IPS-20b (cell line): ENCODE measurements around the gene TEAD1.

Experiments
- H3K27ac ChIP-seq: one replicate; pipeline ENCODE4 v1.5.1; 2013; ENCODE audit warnings: low read length
- H3K27me3 ChIP-seq: 2 replicates; pipeline ENCODE4 v1.6.1; 2013; ENCODE audit warnings: mild to moderate bottlenecking, low read length, inconsistent platforms; ENCODE audit not compliant: insufficient read depth
- H3K36me3 ChIP-seq: 2 replicates; pipeline ENCODE4 v1.6.1; 2013; ENCODE audit warnings: low read depth, mild to moderate bottlenecking, inconsistent platforms, low read length, moderate library complexity; ENCODE audit not compliant: insufficient read depth
- H3K4me1 ChIP-seq: 2 replicates; pipeline ENCODE4 v1.6.1; 2013; ENCODE audit warnings: mild to moderate bottlenecking, control low read depth, inconsistent platforms, low read length, moderate library complexity; ENCODE audit not compliant: insufficient read depth
- H3K4me3 ChIP-seq: 2 replicates; pipeline ENCODE4 v1.5.1; 2013; ENCODE audit warnings: mild to moderate bottlenecking, low read length, inconsistent platforms
- H3K9ac ChIP-seq: 2 replicates; pipeline ENCODE4 v1.6.1; 2013; ENCODE audit warnings: low read depth, mild to moderate bottlenecking, inconsistent platforms, low read length, moderate library complexity
- H3K9me3 ChIP-seq: 2 replicates; pipeline ENCODE4 v1.6.1; 2013; ENCODE audit warnings: mild to moderate bottlenecking, low read depth, low read length, inconsistent platforms; ENCODE audit not compliant: insufficient read depth

Gene TEAD1

DNA sequence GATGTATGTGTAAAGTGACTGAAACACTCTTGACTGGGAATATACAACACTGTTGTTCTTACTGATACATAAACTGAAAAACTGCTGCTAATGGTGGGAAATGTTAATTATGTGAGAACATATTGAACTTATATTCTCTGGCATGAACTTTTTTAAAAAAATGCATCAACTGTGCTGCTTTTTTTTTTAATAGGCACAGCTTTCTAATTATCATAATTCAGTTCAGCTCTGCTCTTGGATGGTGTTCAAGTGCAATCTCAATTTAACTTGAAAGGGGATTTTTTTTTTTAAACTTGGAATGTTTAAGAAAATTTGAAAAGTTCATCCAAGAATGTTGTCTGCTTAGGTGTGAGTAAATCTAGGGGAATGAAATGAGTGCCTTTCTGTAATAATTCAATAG, 5.2 kb downstream of the TEAD1 start:
- H3K27ac ChIP-seq = no peak overlapping the region
- peak overlapping the region; percentile 96; the same call in 1 of the 2 replicates for H3K4me3 ChIP-seq

DNA sequence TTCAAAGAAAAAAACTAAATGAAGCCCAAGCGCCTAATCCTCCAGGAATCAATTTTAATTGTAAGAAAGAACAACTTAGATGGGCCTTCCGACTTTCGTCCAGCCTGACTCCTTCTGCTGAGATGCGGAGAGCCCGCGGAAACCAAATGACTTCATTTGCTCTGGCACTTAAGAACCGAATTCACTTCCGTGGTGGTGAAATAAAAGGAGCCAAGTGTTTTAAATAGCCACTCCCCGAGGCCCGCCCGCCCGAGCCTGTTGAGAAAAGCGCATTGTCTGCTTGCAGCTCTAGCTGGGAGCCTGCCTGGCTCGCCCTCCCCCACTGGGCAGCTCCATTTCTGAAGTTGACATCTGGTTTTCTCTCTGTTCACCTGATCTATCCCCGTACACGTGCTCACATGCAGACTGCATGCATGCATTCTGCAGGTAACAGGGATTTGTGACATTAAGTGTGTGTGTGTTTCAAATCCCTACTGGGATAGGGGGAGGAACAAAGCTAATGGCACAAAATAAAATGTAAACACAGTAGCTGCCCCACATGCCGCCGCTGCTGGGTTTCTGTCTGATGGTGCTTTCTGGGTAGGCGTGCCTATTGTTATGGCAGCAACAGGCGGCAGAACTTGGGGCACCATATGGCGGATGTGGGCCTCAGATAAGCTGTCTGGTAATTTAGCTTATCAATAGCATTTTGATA, 6.2 kb downstream of the TEAD1 start:
- no peaks in the 10 kb centered on the region for H3K9me3 ChIP-seq
- H3K36me3 ChIP-seq = peaks cover 12% of the 10 kb centered on the region; the same call in 1 of the 2 replicates
- H3K4me1 ChIP-seq = peaks cover 79% of the 10 kb centered on the region
- H3K4me3 ChIP-seq = peak overlapping the region; percentile 96
- H3K9ac ChIP-seq = peak overlapping the region; percentile 53; the same call in 1 of the 2 replicates
- no peak overlapping the region for H3K27ac ChIP-seq
- H3K27me3 ChIP-seq = peaks cover 11% of the 10 kb centered on the region; the same call in 1 of the 2 replicates

More for the DNA sequence above, 5.2 kb downstream of the TEAD1 start:
- Histone ChIP-seq H3K9me3 (no peaks in the 10 kb centered on the region), H3K9ac (peak overlapping the region; percentile 53; the same call in 1 of the 2 replicates), H3K36me3 (peaks cover 12% of the 10 kb centered on the region; the same call in 1 of the 2 replicates), H3K4me1 (peaks cover 70% of the 10 kb centered on the region), H3K27me3 (peaks cover 11% of the 10 kb centered on the region; the same call in 1 of the 2 replicates)

GRCh38 chr11:12680940-12681258, 6.7 kb downstream of the TEAD1 start:
- Histone ChIP-seq H3K4me3 (peak overlapping the region; percentile 96), H3K36me3 (peaks cover 12% of the 10 kb centered on the region; the same call in 1 of the 2 replicates), H3K27ac (no peak overlapping the region), H3K9me3 (no peaks in the 10 kb centered on the region), H3K9ac (peak overlapping the region; percentile 4; the same call in 1 of the 2 replicates), H3K27me3 (peaks cover 16% of the 10 kb centered on the region), H3K4me1 (peaks cover 83% of the 10 kb centered on the region)

DNA sequence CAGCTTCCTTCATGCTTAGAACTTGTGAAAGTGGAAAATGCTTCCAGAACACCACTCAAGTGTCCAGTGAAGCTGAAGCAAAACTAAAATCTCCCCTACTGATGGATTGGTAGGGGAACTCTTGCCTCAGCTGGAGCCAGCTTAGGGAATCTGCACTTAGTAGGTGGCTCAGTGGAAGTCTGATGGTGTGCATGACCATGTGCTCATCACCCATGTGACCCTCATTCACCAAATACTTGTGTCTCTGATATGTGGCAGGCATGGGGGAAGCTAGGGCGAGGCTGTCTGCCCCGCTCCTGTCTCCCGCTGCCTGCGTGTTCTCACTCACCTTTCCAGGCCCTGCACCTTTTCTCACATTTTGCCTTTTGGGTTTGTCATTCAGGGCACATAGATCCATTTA, 7.2 kb downstream of the TEAD1 start:
- H3K27ac ChIP-seq = no peak overlapping the region
- peaks cover 22% of the 10 kb centered on the region for H3K27me3 ChIP-seq
- H3K4me3 ChIP-seq = peak overlapping the region; percentile 96
- H3K4me1 ChIP-seq = peaks cover 88% of the 10 kb centered on the region
- H3K9ac ChIP-seq = peak overlapping the region; percentile 4; the same call in 1 of the 2 replicates
- no peaks in the 10 kb centered on the region for H3K9me3 ChIP-seq
- peaks cover 12% of the 10 kb centered on the region; the same call in 1 of the 2 replicates for H3K36me3 ChIP-seq

DNA sequence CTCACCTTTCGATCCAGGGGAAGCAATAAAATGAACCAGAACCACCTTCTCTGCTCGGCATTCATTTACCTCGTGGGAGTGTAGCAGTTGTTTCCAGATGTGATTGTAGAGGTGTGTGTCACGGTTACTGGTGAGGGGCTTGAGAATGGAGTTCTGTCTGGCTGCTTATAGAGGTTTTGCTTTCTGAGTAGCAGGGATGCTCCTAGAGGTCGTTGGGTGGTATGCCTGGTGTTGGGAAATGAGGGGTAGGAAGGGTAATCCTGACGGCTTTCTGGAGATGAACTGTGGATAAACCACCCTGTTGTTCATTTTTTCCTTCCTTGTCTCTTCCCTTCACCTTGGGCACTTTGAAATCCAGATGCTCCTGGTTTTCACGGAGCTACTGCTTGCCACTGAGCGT, 8.1 kb downstream of the TEAD1 start:
- Histone ChIP-seq H3K9me3 (no peaks in the 10 kb centered on the region), H3K4me1 (peaks cover 89% of the 10 kb centered on the region), H3K9ac (no peak overlapping the region), H3K36me3 (peaks cover 12% of the 10 kb centered on the region; the same call in 1 of the 2 replicates), H3K4me3 (no peak overlapping the region), H3K27me3 (peaks cover 30% of the 10 kb centered on the region), H3K27ac (no peak overlapping the region)

GRCh38 chr11:12682737-12683500, 8.7 kb downstream of the TEAD1 start:
- Histone ChIP-seq H3K4me3 (no peak overlapping the region), H3K9me3 (no peaks in the 10 kb centered on the region), H3K4me1 (peaks cover 89% of the 10 kb centered on the region), H3K27me3 (peaks cover 31% of the 10 kb centered on the region), H3K9ac (no peak overlapping the region), H3K36me3 (peaks cover 8% of the 10 kb centered on the region; the same call in 1 of the 2 replicates), H3K27ac (no peak overlapping the region)

- Histone ChIP-seq H3K4me3 (peak overlapping the region; percentile 7; the same call in 1 of the 2 replicates), H3K36me3 (no peaks in the 10 kb centered on the region), H3K9me3 (no peaks in the 10 kb centered on the region), H3K4me1 (peaks cover 89% of the 10 kb centered on the region), H3K27ac (no peak overlapping the region), H3K27me3 (peaks cover 27% of the 10 kb centered on the region), H3K9ac (no peak overlapping the region)
Observed at GRCh38 chr11:12683874-12684273, 9.7 kb downstream of the TEAD1 start.

DNA sequence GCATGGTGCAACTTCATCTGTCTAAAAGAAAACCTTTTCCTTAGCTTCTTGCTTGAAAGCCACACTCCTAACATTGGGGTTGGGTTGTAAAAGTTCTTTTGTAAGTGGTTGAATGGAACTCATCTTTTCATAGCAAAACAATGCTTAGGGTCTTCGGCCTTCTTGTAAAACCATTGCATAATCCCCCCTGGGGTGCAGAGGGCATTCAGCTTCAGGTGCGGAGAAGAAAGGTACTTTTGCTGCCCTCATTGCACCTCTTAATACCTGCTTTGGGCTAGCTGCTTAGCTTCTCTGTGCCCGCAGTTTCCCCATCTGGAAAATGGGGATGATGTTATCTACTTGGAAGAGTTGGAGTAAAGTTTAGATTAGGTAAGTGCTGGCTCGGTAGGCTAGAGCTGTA, 10.1 kb downstream of the TEAD1 start:
- Histone ChIP-seq H3K9ac (no peak overlapping the region), H3K27ac (no peak overlapping the region), H3K9me3 (no peaks in the 10 kb centered on the region), H3K4me1 (peaks cover 90% of the 10 kb centered on the region), H3K27me3 (peaks cover 22% of the 10 kb centered on the region), H3K36me3 (no peaks in the 10 kb centered on the region), H3K4me3 (peak overlapping the region; percentile 11; the same call in 1 of the 2 replicates)

GRCh38 chr11:12684816-12685215, 10.6 kb downstream of the TEAD1 start:
- Histone ChIP-seq H3K4me1 (peaks cover 88% of the 10 kb centered on the region), H3K27me3 (peaks cover 20% of the 10 kb centered on the region), H3K4me3 (peak overlapping the region; percentile 11; the same call in 1 of the 2 replicates), H3K27ac (no peak overlapping the region), H3K9me3 (no peaks in the 10 kb centered on the region), H3K9ac (no peak overlapping the region), H3K36me3 (no peaks in the 10 kb centered on the region)

DNA sequence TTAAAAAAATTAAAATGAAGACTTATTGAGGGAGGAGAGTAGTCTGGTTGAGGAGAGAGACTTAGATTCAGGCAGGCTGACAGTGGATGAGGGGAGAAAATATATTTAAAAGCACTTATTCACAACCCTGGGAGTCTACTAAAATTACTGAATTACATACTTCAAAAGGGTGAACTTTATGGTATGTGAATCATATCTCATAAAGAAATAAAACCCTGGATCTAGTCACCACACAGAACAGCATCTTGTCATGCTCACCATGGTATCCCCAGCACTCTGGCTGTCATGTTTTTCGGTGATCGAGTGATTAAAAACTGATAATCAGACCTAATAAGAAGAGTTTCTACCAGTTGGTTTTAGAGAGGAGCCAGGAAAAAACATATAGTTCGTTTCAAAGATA, 11.0 kb downstream of the TEAD1 start:
- no peak overlapping the region for H3K4me3 ChIP-seq
- no peaks in the 10 kb centered on the region for H3K9me3 ChIP-seq
- H3K4me1 ChIP-seq = peaks cover 85% of the 10 kb centered on the region
- peaks cover 20% of the 10 kb centered on the region for H3K27me3 ChIP-seq
- H3K27ac ChIP-seq = no peak overlapping the region
- no peaks in the 10 kb centered on the region for H3K36me3 ChIP-seq
- no peak overlapping the region for H3K9ac ChIP-seq

GRCh38 chr11:12686246-12687060, 12.2 kb downstream of the TEAD1 start:
- Histone ChIP-seq H3K27me3 (peaks cover 20% of the 10 kb centered on the region), H3K9me3 (no peaks in the 10 kb centered on the region), H3K4me1 (peaks cover 87% of the 10 kb centered on the region), H3K36me3 (no peaks in the 10 kb centered on the region), H3K27ac (no peak overlapping the region), H3K9ac (no peak overlapping the region), H3K4me3 (peak overlapping the region; percentile 51; the same call in 1 of the 2 replicates)
